Keratinocyte (primary cell): Measurements from ENCODE around the gene MYCBPAP. TPM values are rescaled to one million over a fixed set of nuclear protein-coding genes. Genes with fewer than 3 reads are reported as not detected.

Source experiments
- DNase-seq: peaks from one replicate; pipeline ENCODE4 v3.0.0-alpha.2; 2011; ENCODE audit warnings: low read depth, missing footprints, low spot score
- FAIRE-seq: peaks from 2 replicates; lab custom pipeline; 2011; peaks lifted over from hg19 to GRCh38; lab: Jason Lieb, UNC
- H2AFZ ChIP-seq: 2 replicates; pipeline ENCODE4 v1.6.0; 2012; ENCODE audit warnings: low read length, control low read depth, inconsistent platforms; ENCODE audit not compliant: control insufficient read depth
- H3K27ac ChIP-seq: 2 replicates; pipeline ENCODE4 v1.5.1; 2011; ENCODE audit warnings: low read length; ENCODE audit not compliant: control insufficient read depth, insufficient read depth
- H3K27me3 ChIP-seq: 3 replicates; pipeline ENCODE4 v1.6.0; 2011; ENCODE audit warnings: low read length; ENCODE audit not compliant: control insufficient read depth, insufficient read depth; ENCODE audit errors: extremely low read depth
- H3K36me3 ChIP-seq, 2 experiments: 2 replicates in 1 of 2; 3 replicates in 1 of 2; pipeline ENCODE4 v1.5.1; 2011; ENCODE audit warnings: low read length in 2 of 2, mild to moderate bottlenecking in 1 of 2; ENCODE audit not compliant: control insufficient read depth in 2 of 2, insufficient read depth in 2 of 2; ENCODE audit errors: extremely low read depth in 1 of 2
- H3K4me1 ChIP-seq: 3 replicates; pipeline ENCODE4 v1.5.1; 2011; ENCODE audit warnings: low read length; ENCODE audit not compliant: control insufficient read depth, insufficient read depth; ENCODE audit errors: extremely low read depth
- H3K4me2 ChIP-seq: 3 replicates; pipeline ENCODE4 v1.6.0; 2011; ENCODE audit warnings: low read depth, low read length; ENCODE audit not compliant: control insufficient read depth, insufficient read depth; ENCODE audit errors: extremely low read depth
- H3K4me3 ChIP-seq, 3 experiments: fragments of 200-600 bp in 1 of 3; sonication (generic) in 1 of 3; 2 replicates in 2 of 3; 3 replicates in 1 of 3; pipeline ENCODE4 v1.5.1; 2011 to 2016; ENCODE audit warnings: low read length in 3 of 3, mild to moderate bottlenecking in 3 of 3, control low read depth in 2 of 3, inconsistent platforms in 1 of 3, low read depth in 1 of 3, mixed read lengths in 1 of 3, mixed run types in 1 of 3, moderate library complexity in 1 of 3; ENCODE audit not compliant: control insufficient read depth in 2 of 3, insufficient read depth in 2 of 3; ENCODE audit errors: extremely low read depth in 1 of 3
- H3K79me2 ChIP-seq: 2 replicates; pipeline ENCODE4 v1.6.0; 2012; ENCODE audit warnings: low read length; ENCODE audit not compliant: control insufficient read depth, insufficient read depth
- H3K9ac ChIP-seq: 3 replicates; pipeline ENCODE4 v1.6.0; 2011; ENCODE audit warnings: low read length; ENCODE audit not compliant: control insufficient read depth, insufficient read depth; ENCODE audit errors: extremely low read depth
- H3K9me1 ChIP-seq: 3 replicates; pipeline ENCODE4 v1.6.0; 2011; ENCODE audit warnings: low read length; ENCODE audit not compliant: control insufficient read depth, insufficient read depth; ENCODE audit errors: extremely low read depth
- H3K9me3 ChIP-seq: 2 replicates; pipeline ENCODE4 v1.5.1; 2012; ENCODE audit warnings: low read depth, low read length; ENCODE audit not compliant: control insufficient read depth
- H4K20me1 ChIP-seq: 3 replicates; pipeline ENCODE4 v1.6.0; 2011; ENCODE audit warnings: low read length; ENCODE audit not compliant: control insufficient read depth, insufficient read depth; ENCODE audit errors: extremely low read depth
- EZH2 ChIP-seq: IDR thresholded peaks from one replicate; pipeline ENCODE4 v1.6.1; 2012; ENCODE audit warnings: inconsistent platforms, mild to moderate bottlenecking, low read length, moderate library complexity
- dilution Hi-C: fragments of 300-500 bp; cut with MboI; formaldehyde crosslinking; loops from one replicate; pipeline ENCODE4 v1.7.0; 2020; ENCODE audit warnings: low sequenced_read_pairs; ENCODE audit not compliant: extremely low pct_ligation_motif_present
- polyA plus RNA-seq, 5 experiments: library from polyadenylated mRNA; depleted of rRNA in 3 of 5; stranded (reverse) in 3 of 5; stranded (forward) in 1 of 5; unstranded in 1 of 5; fragments of >200 nt; gene quantifications; 1 replicate in 1 of 5; 2 replicates in 3 of 5; 3 replicates in 1 of 5; pipeline versions ENCODE4 v1.2.1 to v1.2.3, GENCODE V29; 2011 to 2012; ENCODE audit warnings: missing spikeins in 2 of 5, low read depth in 1 of 5, low replicate concordance in 1 of 5
- TF ChIP-seq, protein P1 (sequence below), 3 experiments: IDR thresholded peaks in 1 of 3; conservative IDR thresholded peaks in 1 of 3; optimal IDR thresholded peaks in 1 of 3; 2 replicates in 2 of 3; 3 replicates in 1 of 3; pipeline versions ENCODE3 to v1.5.1; 2011; ENCODE audit warnings: low read length in 3 of 3, mild to moderate bottlenecking in 3 of 3, moderate library complexity in 2 of 3, control low read depth in 1 of 3, inconsistent platforms in 1 of 3; ENCODE audit not compliant: insufficient read depth in 2 of 3; ENCODE audit errors: extremely low read depth in 1 of 3

Gene MYCBPAP
- polyA plus RNA-seq, 1 donor (not counting 4 experiments of a cell fraction or from before 2014, with no cell fraction given): 9.5 TPM

- H4K20me1 ChIP-seq: no peaks in the 10 kb centered on the region
- no peaks in the 10 kb centered on the region for H3K79me2 ChIP-seq
- H3K9ac ChIP-seq: no peak overlapping the region
- H3K27me3 ChIP-seq: no peaks in the 10 kb centered on the region
- TF ChIP-seq EZH2: no peak
- TF ChIP-seq, protein P1, sequence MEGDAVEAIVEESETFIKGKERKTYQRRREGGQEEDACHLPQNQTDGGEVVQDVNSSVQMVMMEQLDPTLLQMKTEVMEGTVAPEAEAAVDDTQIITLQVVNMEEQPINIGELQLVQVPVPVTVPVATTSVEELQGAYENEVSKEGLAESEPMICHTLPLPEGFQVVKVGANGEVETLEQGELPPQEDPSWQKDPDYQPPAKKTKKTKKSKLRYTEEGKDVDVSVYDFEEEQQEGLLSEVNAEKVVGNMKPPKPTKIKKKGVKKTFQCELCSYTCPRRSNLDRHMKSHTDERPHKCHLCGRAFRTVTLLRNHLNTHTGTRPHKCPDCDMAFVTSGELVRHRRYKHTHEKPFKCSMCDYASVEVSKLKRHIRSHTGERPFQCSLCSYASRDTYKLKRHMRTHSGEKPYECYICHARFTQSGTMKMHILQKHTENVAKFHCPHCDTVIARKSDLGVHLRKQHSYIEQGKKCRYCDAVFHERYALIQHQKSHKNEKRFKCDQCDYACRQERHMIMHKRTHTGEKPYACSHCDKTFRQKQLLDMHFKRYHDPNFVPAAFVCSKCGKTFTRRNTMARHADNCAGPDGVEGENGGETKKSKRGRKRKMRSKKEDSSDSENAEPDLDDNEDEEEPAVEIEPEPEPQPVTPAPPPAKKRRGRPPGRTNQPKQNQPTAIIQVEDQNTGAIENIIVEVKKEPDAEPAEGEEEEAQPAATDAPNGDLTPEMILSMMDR (optimal IDR thresholded peaks at IDR 0.05 in 1 of 3, IDR thresholded peaks at IDR 0.05 in 1 of 3, conservative IDR thresholded peaks at IDR 0.05 in 1 of 3; ENCODE audit: extremely low read depth in 1 of 3, insufficient read depth in 2 of 3, low read length in 3 of 3): no peak
- FAIRE-seq (no peak), DNase-seq (no peak)
- H3K9me1 ChIP-seq: no peaks in the 10 kb centered on the region
- H3K4me2 ChIP-seq: no peak overlapping the region
- no peaks in the 10 kb centered on the region for H3K9me3 ChIP-seq
- peaks cover 5 to 18% of the 10 kb centered on the region in 2 experiments for H3K36me3 ChIP-seq
- no peak overlapping the region for H3K4me3 ChIP-seq
- dilution Hi-C loops: no loop called here
- no peak overlapping the region for H3K27ac ChIP-seq
- H2AFZ ChIP-seq: no peak overlapping the region
- peaks cover 7% of the 10 kb centered on the region for H3K4me1 ChIP-seq
Observed at GRCh38 chr17:50551433-50551815, 43.2 kb downstream of the MYCBPAP start.

DNA sequence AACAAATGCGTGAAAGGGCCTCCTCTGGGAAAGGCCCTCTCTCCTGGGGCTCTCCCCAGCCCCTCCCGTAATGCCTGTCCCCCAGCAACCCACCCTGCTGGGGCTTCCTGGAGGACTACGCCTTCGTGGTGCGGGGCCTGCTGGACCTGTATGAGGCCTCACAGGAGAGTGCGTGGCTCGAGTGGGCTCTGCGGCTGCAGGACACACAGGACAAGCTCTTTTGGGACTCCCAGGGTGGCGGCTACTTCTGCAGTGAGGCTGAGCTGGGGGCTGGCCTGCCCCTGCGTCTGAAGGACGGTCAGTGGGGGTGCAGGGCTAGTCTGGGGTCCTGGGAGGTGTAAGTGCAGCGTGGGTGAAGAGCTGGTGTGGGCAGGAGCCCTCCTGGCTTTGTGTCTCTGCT, 43.6 kb downstream of the MYCBPAP start:
- no peak for TF ChIP-seq EZH2
- TF ChIP-seq, protein P1 (optimal IDR thresholded peaks at IDR 0.05 in 1 of 3, IDR thresholded peaks at IDR 0.05 in 1 of 3, conservative IDR thresholded peaks at IDR 0.05 in 1 of 3; ENCODE audit: extremely low read depth in 1 of 3, insufficient read depth in 2 of 3, low read length in 3 of 3): no peak
- peaks cover 5 to 22% of the 10 kb centered on the region in 2 experiments for H3K36me3 ChIP-seq
- no peak overlapping the region for H3K4me2 ChIP-seq
- FAIRE-seq (no peak), DNase-seq (no peak)
- H3K9ac ChIP-seq: no peak overlapping the region
- no peaks in the 10 kb centered on the region for H3K79me2 ChIP-seq
- no peak overlapping the region for H3K4me3 ChIP-seq
- H2AFZ ChIP-seq: no peak overlapping the region
- no peaks in the 10 kb centered on the region for H3K9me3 ChIP-seq
- no peaks in the 10 kb centered on the region for H4K20me1 ChIP-seq
- no peak overlapping the region for H3K27ac ChIP-seq
- H3K4me1 ChIP-seq: peaks cover 7% of the 10 kb centered on the region
- no peaks in the 10 kb centered on the region for H3K27me3 ChIP-seq
- no peaks in the 10 kb centered on the region for H3K9me1 ChIP-seq
- dilution Hi-C loops: no loop called here
